ENCODE data around the gene MAIP1.

Gene MAIP1

GRCh38 chr2:199992296-199992695, 36.9 kb downstream of the MAIP1 start:
- no peak for DNase-seq

- no peak for DNase-seq
Observed at GRCh38 chr2:199994371-199994770, 39.0 kb downstream of the MAIP1 start.

GRCh38 chr2:199994896-199995295, 39.5 kb downstream of the MAIP1 start:
- no peak for DNase-seq

GRCh38 chr2:199997296-199997695, 41.9 kb downstream of the MAIP1 start:
- no peak for DNase-seq

GRCh38 chr2:199999166-199999565, 43.8 kb downstream of the MAIP1 start:
- no peak for DNase-seq

- DNase-seq: no peak
Observed at GRCh38 chr2:200000444-200001163, 45.2 kb downstream of the MAIP1 start.

GRCh38 chr2:200003444-200003843, 48.1 kb downstream of the MAIP1 start:
- DNase-seq: no peak

- DNase-seq: no peak
Observed at GRCh38 chr2:200005675-200006074, 50.3 kb downstream of the MAIP1 start.

GRCh38 chr2:200007306-200007705, 51.9 kb downstream of the MAIP1 start:
- no peak for DNase-seq

- DNase-seq: no peak
Observed at GRCh38 chr2:200012401-200012800, 57.0 kb downstream of the MAIP1 start.
